DOHH2 (cell line): ENCODE results near the gene RNASE9.
"Not testable (repeated sequence)": the region's sequence is repeated elsewhere in the genome, so short reads cannot be mapped to it uniquely, and the experiment has no call there.

ENCODE experiments used
- CTCF ChIP-seq: fragments of 200-600 bp; sonication (generic); IDR thresholded peaks from one replicate; pipeline ENCODE4 v1.5.1; 2014; ENCODE audit warnings: antibody characterized with exemption, mild to moderate bottlenecking, low read depth, low read length; ENCODE audit not compliant: poor library complexity, severe bottlenecking
- EZH2phosphoT487 ChIP-seq: fragments of 200-600 bp; sonication (generic); IDR thresholded peaks from 2 replicates; pipeline ENCODE4 v1.6.1; 2017; ENCODE audit warnings: borderline replicate concordance, mild to moderate bottlenecking, antibody characterized with exemption, low read length, moderate library complexity, mixed read lengths

- TF ChIP-seq CTCF, EZH2phosphoT487: not testable (repeated sequence)
Observed at GRCh38 chr14:20569865-20570264, 9.0 kb upstream of the RNASE9 start.
